C4-2B (cell line): ENCODE results near the gene SLC25A15.

Experiments
- ZFX ChIP-seq: fragments of 450-650 bp; IDR thresholded peaks from 2 replicates; pipeline ENCODE4 v1.6.1; 2017
- TF ChIP-seq, protein P1 (sequence below): fragments of 450-650 bp; conservative IDR thresholded peaks from 2 replicates; pipeline ENCODE4 v1.5.1; 2017; ENCODE audit warnings: mild to moderate bottlenecking

DNA sequence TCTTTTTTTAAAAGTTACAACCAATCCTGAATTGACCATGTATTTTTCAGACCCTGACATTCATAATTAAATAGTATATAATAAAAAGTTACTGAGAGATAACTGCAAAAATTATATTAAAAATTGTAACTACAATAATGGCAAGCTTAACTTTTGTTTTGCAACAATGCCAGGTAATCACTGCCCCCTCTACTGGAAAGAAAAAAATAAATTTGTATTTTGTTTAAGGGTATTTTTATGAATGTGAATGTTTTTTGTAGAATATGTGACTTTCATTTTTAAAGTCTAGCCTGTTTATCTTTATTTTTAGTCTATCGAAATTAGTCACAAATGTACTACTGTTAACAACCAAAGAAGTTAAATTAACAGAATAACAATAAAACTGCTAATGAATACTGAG is 40.1 kb upstream of the SLC25A15 start:
- TF ChIP-seq, protein P1, sequence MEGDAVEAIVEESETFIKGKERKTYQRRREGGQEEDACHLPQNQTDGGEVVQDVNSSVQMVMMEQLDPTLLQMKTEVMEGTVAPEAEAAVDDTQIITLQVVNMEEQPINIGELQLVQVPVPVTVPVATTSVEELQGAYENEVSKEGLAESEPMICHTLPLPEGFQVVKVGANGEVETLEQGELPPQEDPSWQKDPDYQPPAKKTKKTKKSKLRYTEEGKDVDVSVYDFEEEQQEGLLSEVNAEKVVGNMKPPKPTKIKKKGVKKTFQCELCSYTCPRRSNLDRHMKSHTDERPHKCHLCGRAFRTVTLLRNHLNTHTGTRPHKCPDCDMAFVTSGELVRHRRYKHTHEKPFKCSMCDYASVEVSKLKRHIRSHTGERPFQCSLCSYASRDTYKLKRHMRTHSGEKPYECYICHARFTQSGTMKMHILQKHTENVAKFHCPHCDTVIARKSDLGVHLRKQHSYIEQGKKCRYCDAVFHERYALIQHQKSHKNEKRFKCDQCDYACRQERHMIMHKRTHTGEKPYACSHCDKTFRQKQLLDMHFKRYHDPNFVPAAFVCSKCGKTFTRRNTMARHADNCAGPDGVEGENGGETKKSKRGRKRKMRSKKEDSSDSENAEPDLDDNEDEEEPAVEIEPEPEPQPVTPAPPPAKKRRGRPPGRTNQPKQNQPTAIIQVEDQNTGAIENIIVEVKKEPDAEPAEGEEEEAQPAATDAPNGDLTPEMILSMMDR: peak; percentile 41
- TF ChIP-seq ZFX: no peak
